BLaER1 treated with 17β-estradiol and CSF1 and Interleukin-3, amounts not matched to agents 10 nM and 100 nM (cell line): ENCODE measurements around the gene RDM1.
A peak's percentile ranks its signal among the peaks of the same experiment; 100 is the strongest.
"Not testable (repeated sequence)": the region's sequence is repeated elsewhere in the genome, so short reads cannot be mapped to it uniquely, and the experiment has no call there.

Experiments used
- H3K27ac ChIP-seq, 11 experiments: shearing (Covaris generic); formaldehyde crosslinking; 2 replicates each; pipeline ENCODE4 v1.8.1; 2022
- H3K27me3 ChIP-seq, 11 experiments: shearing (Covaris generic); formaldehyde crosslinking; 2 replicates each; pipeline ENCODE4 v1.8.1; 2022
- H3K36me3 ChIP-seq, 11 experiments: shearing (Covaris generic); formaldehyde crosslinking; 2 replicates each; pipeline ENCODE4 v1.8.1; 2022
- H3K4me1 ChIP-seq, 10 experiments: shearing (Covaris generic); formaldehyde crosslinking; 2 replicates each; pipeline ENCODE4 v1.8.1; 2022
- H3K4me2 ChIP-seq, 11 experiments: shearing (Covaris generic); formaldehyde crosslinking; 2 replicates each; pipeline ENCODE4 v1.8.1; 2022
- H3K4me3 ChIP-seq, 10 experiments: shearing (Covaris generic); formaldehyde crosslinking; 2 replicates each; pipeline ENCODE4 v1.8.1; 2022
- H3K9ac ChIP-seq, 11 experiments: shearing (Covaris generic); formaldehyde crosslinking; 2 replicates each; pipeline ENCODE4 v1.8.1; 2022
- H3K9me3 ChIP-seq, 11 experiments: shearing (Covaris generic); formaldehyde crosslinking; replicated peaks in 1 of 11; 2 replicates each; pipeline ENCODE4 v1.8.1; 2022
- H4K20me1 ChIP-seq, 11 experiments: shearing (Covaris generic); formaldehyde crosslinking; 2 replicates each; pipeline ENCODE4 v1.8.1; 2022
- Cebpa-rat ChIP-seq, 11 experiments: shearing (Covaris generic); IDR thresholded peaks; 2 replicates each; pipeline ENCODE4 v1.8.1; 2022

Gene RDM1

GRCh38 chr17:35942588-35943186, 12.1 kb upstream of the RDM1 start:
- H3K27me3 ChIP-seq: no peaks in the 10 kb centered on the region
- no peaks in the 10 kb centered on the region for H3K36me3 ChIP-seq
- H3K27ac ChIP-seq: no peak overlapping the region

GRCh38 chr17:35938492-35938891, 7.9 kb upstream of the RDM1 start:
- H3K4me1 ChIP-seq, H3K36me3 ChIP-seq: not testable (repeated sequence)

More at GRCh38 chr17:35942588-35943186, 12.1 kb upstream of the RDM1 start:
- no peak overlapping the region for H3K4me2 ChIP-seq
- no peak overlapping the region for H3K9ac ChIP-seq
- no peak for TF ChIP-seq Cebpa-rat (IDR thresholded peaks at IDR 0.05)
- no peak overlapping the region for H3K4me3 ChIP-seq
- no peaks in the 10 kb centered on the region for H3K9me3 ChIP-seq
- no peaks in the 10 kb centered on the region for H4K20me1 ChIP-seq
- no peaks in the 10 kb centered on the region for H3K4me1 ChIP-seq

GRCh38 chr17:35936063-35936462, 5.5 kb upstream of the RDM1 start:
- no peaks in the 10 kb centered on the region for H3K27me3 ChIP-seq
- no peak overlapping the region for H3K4me2 ChIP-seq
- peaks cover 0 to 6% (median 3%) of the 10 kb centered on the region in 10 experiments; a peak in 15 of 20 replicates for H3K4me1 ChIP-seq
- H4K20me1 ChIP-seq: no peaks in the 10 kb centered on the region
- no peaks in the 10 kb centered on the region for H3K36me3 ChIP-seq
- TF ChIP-seq Cebpa-rat (IDR thresholded peaks at IDR 0.05): no peak
- H3K27ac ChIP-seq: no peak overlapping the region
- no peaks in the 10 kb centered on the region; a peak in 1 of 22 replicates for H3K9me3 ChIP-seq
- no peak overlapping the region for H3K9ac ChIP-seq
- H3K4me3 ChIP-seq: no peak overlapping the region

More at GRCh38 chr17:35938492-35938891, 7.9 kb upstream of the RDM1 start:
- not testable (repeated sequence) for H4K20me1 ChIP-seq, H3K9ac ChIP-seq, H3K4me2 ChIP-seq, H3K4me3 ChIP-seq, H3K27ac ChIP-seq, H3K9me3 ChIP-seq, H3K27me3 ChIP-seq

GRCh38 chr17:35934760-35935159, 4.2 kb upstream of the RDM1 start:
- H3K4me1 ChIP-seq: peaks cover 12 to 19% (median 16%) of the 10 kb centered on the region in 10 experiments
- no peaks in the 10 kb centered on the region for H3K36me3 ChIP-seq

GRCh38 chr17:35932586-35932985, 2.0 kb upstream of the RDM1 start:
- Histone ChIP-seq H3K4me2 (no peak overlapping the region), H3K4me3 (no peak overlapping the region), H3K4me1 (peaks cover 13 to 23% (median 19%) of the 10 kb centered on the region in 10 experiments), H4K20me1 (no peaks in the 10 kb centered on the region), H3K9me3 (no peaks in the 10 kb centered on the region; a peak in 1 of 22 replicates), H3K27ac (no peak overlapping the region), H3K27me3 (0 out of 22 replicates have a peak, but pooled peaks cover 0 to 4% (median 0%) of the 10 kb centered on the region in 11 experiments), H3K9ac (no peak overlapping the region), H3K36me3 (no peaks in the 10 kb centered on the region)
- TF ChIP-seq Cebpa-rat (IDR thresholded peaks at IDR 0.05): no peak

More at GRCh38 chr17:35934760-35935159, 4.2 kb upstream of the RDM1 start:
- Histone ChIP-seq H4K20me1 (no peaks in the 10 kb centered on the region), H3K4me3 (no peak overlapping the region), H3K9ac (no peak overlapping the region), H3K4me2 (no peak overlapping the region), H3K27me3 (0 out of 22 replicates have a peak, but pooled peaks cover 0 to 4% (median 0%) of the 10 kb centered on the region in 11 experiments), H3K9me3 (no peaks in the 10 kb centered on the region; a peak in 1 of 22 replicates), H3K27ac (no peak overlapping the region)
- no peak for TF ChIP-seq Cebpa-rat (IDR thresholded peaks at IDR 0.05)

- no peak overlapping the region for H3K4me3 ChIP-seq
- no peaks in the 10 kb centered on the region; a peak in 1 of 22 replicates for H3K9me3 ChIP-seq
- H3K27ac ChIP-seq: no peak overlapping the region
- no peak overlapping the region for H3K9ac ChIP-seq
- no peaks in the 10 kb centered on the region for H3K36me3 ChIP-seq
- H3K4me2 ChIP-seq: 0 out of 22 replicates have a peak overlapping the region, but pooled peaks of 1 of the 11 experiments have one; percentile 90
- peaks cover 13 to 23% (median 19%) of the 10 kb centered on the region in 10 experiments for H3K4me1 ChIP-seq
- no peak for TF ChIP-seq Cebpa-rat (IDR thresholded peaks at IDR 0.05)
- no peaks in the 10 kb centered on the region for H4K20me1 ChIP-seq
- H3K27me3 ChIP-seq: 0 out of 22 replicates have a peak, but pooled peaks cover 0 to 4% (median 0%) of the 10 kb centered on the region in 11 experiments
Observed at GRCh38 chr17:35931794-35932425, 1.3 kb upstream of the RDM1 start.

- Histone ChIP-seq H3K9ac (no peak overlapping the region), H3K9me3 (no peaks in the 10 kb centered on the region), H3K27me3 (0 out of 22 replicates have a peak, but pooled peaks cover 0 to 4% (median 0%) of the 10 kb centered on the region in 11 experiments), H3K27ac (no peak overlapping the region), H3K4me2 (no peak overlapping the region), H3K4me3 (no peak overlapping the region), H3K4me1 (peaks cover 17 to 31% (median 19%) of the 10 kb centered on the region in 10 experiments), H4K20me1 (no peaks in the 10 kb centered on the region), H3K36me3 (peaks cover 0 to 16% (median 0%) of the 10 kb centered on the region in 11 experiments; a peak in 6 of 22 replicates)
- no peak for TF ChIP-seq Cebpa-rat (IDR thresholded peaks at IDR 0.05)
Observed at GRCh38 chr17:35927714-35928113, 2.9 kb downstream of the RDM1 start.

- Histone ChIP-seq H3K36me3 (peaks cover 0 to 18% (median 0%) of the 10 kb centered on the region in 11 experiments; a peak in 6 of 22 replicates), H3K27me3 (no peaks in the 10 kb centered on the region), H3K4me3 (no peak overlapping the region), H3K9ac (no peak overlapping the region), H3K4me1 (peaks cover 2 to 10% (median 3%) of the 10 kb centered on the region in 10 experiments; a peak in 16 of 20 replicates), H3K4me2 (peak overlapping the region in 1 of 11 experiments; percentile 16; a peak in 2 of 22 replicates), H4K20me1 (no peaks in the 10 kb centered on the region), H3K27ac (no peak overlapping the region), H3K9me3 (no peaks in the 10 kb centered on the region)
- no peak for TF ChIP-seq Cebpa-rat (IDR thresholded peaks at IDR 0.05)
Observed at GRCh38 chr17:35923609-35924114, 6.9 kb downstream of the RDM1 start.

- no peak overlapping the region for H3K4me3 ChIP-seq
Observed at GRCh38 chr17:35920229-35920628, 10.3 kb downstream of the RDM1 start.

More at GRCh38 chr17:35920229-35920628, 10.3 kb downstream of the RDM1 start:
- H3K4me1 ChIP-seq: peaks cover 6 to 16% (median 8%) of the 10 kb centered on the region in 10 experiments; a peak in 17 of 20 replicates
- H3K27me3 ChIP-seq: no peaks in the 10 kb centered on the region
- peaks cover 0 to 11% (median 3%) of the 10 kb centered on the region in 11 experiments; a peak in 7 of 22 replicates for H3K9me3 ChIP-seq
- TF ChIP-seq Cebpa-rat (IDR thresholded peaks at IDR 0.05): no peak
- no peaks in the 10 kb centered on the region for H4K20me1 ChIP-seq
- no peak overlapping the region for H3K4me2 ChIP-seq
- no peak overlapping the region for H3K9ac ChIP-seq
- H3K27ac ChIP-seq: no peak overlapping the region
- peaks cover 0 to 18% (median 0%) of the 10 kb centered on the region in 11 experiments; a peak in 6 of 22 replicates for H3K36me3 ChIP-seq
